GM12875 (cell line): ENCODE data around the gene GH1.

Experiments used
- H3K4me3 ChIP-seq: one replicate; pipeline ENCODE4 v1.5.1; 2011; ENCODE audit warnings: low read depth, low read length, control low read depth
- CTCF ChIP-seq: IDR thresholded peaks from 2 replicates; pipeline ENCODE4 v1.5.1; 2011; ENCODE audit warnings: low read depth, mild to moderate bottlenecking, control low read depth, inconsistent platforms, low read length, moderate library complexity, borderline replicate concordance; ENCODE audit not compliant: insufficient read depth

GH1 gene

GRCh38 chr17:63943745-63944144 is 25.1 kb upstream of the GH1 start:
- H3K4me3 ChIP-seq, result no peak overlapping the region
- peak; percentile 42; the same call in 1 of the 2 replicates for TF ChIP-seq CTCF

DNA sequence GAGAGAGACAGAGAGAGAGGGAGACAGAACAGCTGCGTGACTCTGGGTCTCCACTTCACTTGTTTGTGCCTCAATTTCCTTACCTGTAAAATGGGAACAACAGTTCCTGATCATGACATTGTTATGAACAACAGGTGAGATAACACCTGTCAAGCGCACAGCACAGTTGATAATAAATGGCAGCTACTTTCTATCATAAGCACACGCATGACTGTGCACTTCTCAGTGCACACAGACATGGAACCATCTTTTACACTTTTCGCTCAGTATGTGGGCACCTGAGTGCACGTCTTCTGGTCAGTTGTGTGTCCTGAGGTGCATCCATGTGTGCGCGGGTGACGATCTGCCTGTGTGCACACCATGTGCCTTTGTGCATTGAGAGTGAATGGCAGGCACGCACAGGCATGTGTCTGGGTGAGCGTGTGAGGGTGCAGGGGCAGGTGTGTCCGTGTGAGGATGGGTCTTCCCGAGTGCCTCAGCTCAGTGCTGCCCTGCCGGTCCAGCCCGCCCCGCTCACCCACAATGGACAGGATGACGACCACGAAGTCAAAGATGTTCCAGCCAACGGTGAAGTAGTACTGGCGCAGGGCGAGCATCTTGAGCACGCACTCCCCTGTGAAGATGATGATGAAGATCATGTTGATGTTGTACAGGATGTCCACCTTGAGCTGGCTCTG is 23.8 kb upstream of the GH1 start:
- no peak for TF ChIP-seq CTCF
- no peak overlapping the region for H3K4me3 ChIP-seq

- H3K4me3 ChIP-seq, result no peak overlapping the region
- TF ChIP-seq CTCF, result no peak
Observed at GRCh38 chr17:63941751-63942150, 23.1 kb upstream of the GH1 start.

- no peak for TF ChIP-seq CTCF
Observed at GRCh38 chr17:63941162-63941561, 22.5 kb upstream of the GH1 start.

GRCh38 chr17:63940584-63940983 is 21.9 kb upstream of the GH1 start:
- H3K4me3 ChIP-seq, result no peak overlapping the region
- TF ChIP-seq CTCF, result no peak

More at GRCh38 chr17:63941162-63941561, 22.5 kb upstream of the GH1 start:
- H3K4me3 ChIP-seq, result no peak overlapping the region

GRCh38 chr17:63939884-63940283 is 21.2 kb upstream of the GH1 start:
- TF ChIP-seq CTCF, result no peak
- H3K4me3 ChIP-seq, result no peak overlapping the region

DNA sequence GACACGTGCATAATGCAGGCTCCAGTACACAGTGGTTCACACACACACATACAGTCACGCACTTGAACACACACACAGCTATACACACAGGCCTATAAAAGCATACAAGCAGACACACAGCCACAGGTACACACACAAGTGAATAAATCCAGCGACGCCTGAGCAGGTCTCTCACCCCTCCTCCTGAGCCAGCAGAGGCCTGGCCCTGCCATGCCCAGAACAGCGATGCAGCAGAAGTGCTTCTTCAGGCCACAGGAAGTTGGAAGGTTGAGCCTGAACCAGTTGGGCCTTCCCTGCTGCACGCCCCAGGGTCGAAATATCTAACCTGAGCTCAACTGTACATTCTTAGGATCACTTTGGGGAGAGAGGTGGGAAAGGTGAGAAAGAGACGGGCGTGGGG is 20.8 kb upstream of the GH1 start:
- H3K4me3 ChIP-seq, result no peak overlapping the region
- no peak for TF ChIP-seq CTCF
